SU-DHL-6 (cell line): ENCODE measurements around the gene MED12L.

Source experiments
- H2AFZ ChIP-seq: fragments of 200-600 bp; sonication (generic); 2 replicates; pipeline ENCODE4 v1.6.1; 2014; ENCODE audit warnings: low read depth, mild to moderate bottlenecking, moderate library complexity, mixed read lengths, antibody characterized with exemption, low read length; ENCODE audit not compliant: severe bottlenecking
- H3F3A ChIP-seq: fragments of 200-600 bp; shearing (Covaris generic); 2 replicates; pipeline ENCODE4 v1.6.0; 2016; ENCODE audit warnings: antibody characterized with exemption, mild to moderate bottlenecking; ENCODE audit not compliant: insufficient read depth
- H3K27ac ChIP-seq: fragments of 200-600 bp; sonication (generic); 2 replicates; pipeline ENCODE4 v1.5.1; 2016; ENCODE audit warnings: low read depth, mild to moderate bottlenecking, low read length, moderate library complexity, mixed read lengths
- H3K27me3 ChIP-seq: fragments of 200-600 bp; sonication (generic), shearing (Covaris generic); 2 replicates; pipeline ENCODE4 v1.6.0; 2014; ENCODE audit warnings: mild to moderate bottlenecking, low read length
- H3K36me3 ChIP-seq: fragments of 200-600 bp; sonication (generic); 2 replicates; pipeline ENCODE4 v1.6.1; 2014; ENCODE audit warnings: mild to moderate bottlenecking, low read length, mixed read lengths
- H3K4me2 ChIP-seq: fragments of 300-600, 200-600 bp; shearing (Covaris generic), sonication (generic); 2 replicates; pipeline ENCODE4 v1.6.0; 2014; ENCODE audit warnings: low read length, low read depth, mild to moderate bottlenecking; ENCODE audit not compliant: poor library complexity, severe bottlenecking
- H3K4me3 ChIP-seq: fragments of 200-600 bp; sonication (generic); 2 replicates; pipeline ENCODE4 v1.5.1; 2014; ENCODE audit warnings: antibody characterized with exemption, low read length, mild to moderate bottlenecking, mixed read lengths; ENCODE audit not compliant: insufficient read depth, poor library complexity, severe bottlenecking
- H3K79me2 ChIP-seq: fragments of 200-600 bp; sonication (generic); 2 replicates; pipeline ENCODE4 v1.6.1; 2014; ENCODE audit warnings: mild to moderate bottlenecking, low read length, moderate library complexity; ENCODE audit not compliant: insufficient read depth
- H3K9ac ChIP-seq: fragments of 200-600 bp; sonication (generic); 2 replicates; pipeline ENCODE4 v1.7.0; 2014; ENCODE audit warnings: mild to moderate bottlenecking, low read length
- H3K9me2 ChIP-seq: fragments of 200-600 bp; sonication (generic); replicated peaks from 2 replicates; pipeline ENCODE4 v1.6.1; 2014; ENCODE audit warnings: low read length; ENCODE audit not compliant: insufficient read depth
- H3K9me3 ChIP-seq: fragments of 200-600 bp; sonication (generic); 2 replicates; pipeline ENCODE4 v1.6.1; 2014; ENCODE audit warnings: low read length, mixed read lengths; ENCODE audit not compliant: insufficient read depth
- H4K20me1 ChIP-seq: fragments of 200-600 bp; sonication (generic); 2 replicates; pipeline ENCODE4 v1.6.1; 2014; ENCODE audit warnings: low read depth, mild to moderate bottlenecking, antibody characterized with exemption, low read length, moderate library complexity, mixed read lengths
- EZH2phosphoT487 ChIP-seq: fragments of 200-600 bp; sonication (generic), shearing (Covaris generic); conservative IDR thresholded peaks from 2 replicates; pipeline ENCODE4 v1.6.1; 2018; ENCODE audit warnings: mild to moderate bottlenecking, antibody characterized with exemption, low read length, moderate library complexity, mixed read lengths
- TF ChIP-seq, protein P1 (sequence below): fragments of 200-600 bp; sonication (generic); IDR thresholded peaks from one replicate; pipeline ENCODE4 v1.5.1; 2017; ENCODE audit warnings: antibody characterized with exemption, mild to moderate bottlenecking, low read length, moderate library complexity; ENCODE audit not compliant: insufficient read depth, poor library complexity, severe bottlenecking

MED12L gene

DNA sequence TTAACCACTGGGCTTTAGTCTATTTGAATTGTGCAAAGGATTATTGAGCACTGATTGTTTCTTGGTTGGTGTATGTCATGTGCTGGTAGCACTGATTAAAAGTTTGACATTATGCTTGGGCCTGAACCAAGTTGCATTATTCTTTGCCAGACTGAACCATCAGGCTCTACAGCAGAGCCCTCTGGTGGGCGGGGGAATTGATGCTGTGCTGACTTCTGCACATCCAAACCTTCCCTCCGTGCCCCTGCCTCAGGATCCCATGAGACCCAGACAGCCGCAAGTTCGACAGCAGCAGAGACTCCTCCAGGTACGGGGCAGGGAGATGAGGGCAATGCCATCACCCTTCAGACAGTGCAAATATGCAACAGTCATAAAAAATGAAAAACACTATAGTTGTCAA is 327.5 kb downstream of the MED12L start:
- no peaks in the 10 kb centered on the region for H3K79me2 ChIP-seq
- no peaks in the 10 kb centered on the region for H4K20me1 ChIP-seq
- no peaks in the 10 kb centered on the region for H3K27me3 ChIP-seq
- H3K36me3 ChIP-seq, result peaks cover 11% of the 10 kb centered on the region
- no peaks in the 10 kb centered on the region for H3K9me2 ChIP-seq
- no peak overlapping the region for H3K4me3 ChIP-seq
- H3K9ac ChIP-seq, result no peak overlapping the region
- H3K4me2 ChIP-seq, result peak overlapping the region; percentile 44
- peak overlapping the region; percentile 90 for H3K27ac ChIP-seq
- H2AFZ ChIP-seq, result no peak overlapping the region
- H3F3A ChIP-seq, result peaks cover 23% of the 10 kb centered on the region; the same call in 1 of the 2 replicates
- TF ChIP-seq, protein P1, sequence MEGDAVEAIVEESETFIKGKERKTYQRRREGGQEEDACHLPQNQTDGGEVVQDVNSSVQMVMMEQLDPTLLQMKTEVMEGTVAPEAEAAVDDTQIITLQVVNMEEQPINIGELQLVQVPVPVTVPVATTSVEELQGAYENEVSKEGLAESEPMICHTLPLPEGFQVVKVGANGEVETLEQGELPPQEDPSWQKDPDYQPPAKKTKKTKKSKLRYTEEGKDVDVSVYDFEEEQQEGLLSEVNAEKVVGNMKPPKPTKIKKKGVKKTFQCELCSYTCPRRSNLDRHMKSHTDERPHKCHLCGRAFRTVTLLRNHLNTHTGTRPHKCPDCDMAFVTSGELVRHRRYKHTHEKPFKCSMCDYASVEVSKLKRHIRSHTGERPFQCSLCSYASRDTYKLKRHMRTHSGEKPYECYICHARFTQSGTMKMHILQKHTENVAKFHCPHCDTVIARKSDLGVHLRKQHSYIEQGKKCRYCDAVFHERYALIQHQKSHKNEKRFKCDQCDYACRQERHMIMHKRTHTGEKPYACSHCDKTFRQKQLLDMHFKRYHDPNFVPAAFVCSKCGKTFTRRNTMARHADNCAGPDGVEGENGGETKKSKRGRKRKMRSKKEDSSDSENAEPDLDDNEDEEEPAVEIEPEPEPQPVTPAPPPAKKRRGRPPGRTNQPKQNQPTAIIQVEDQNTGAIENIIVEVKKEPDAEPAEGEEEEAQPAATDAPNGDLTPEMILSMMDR, result no peak
- TF ChIP-seq EZH2phosphoT487, result no peak
- no peaks in the 10 kb centered on the region for H3K9me3 ChIP-seq

GRCh38 chr3:151415289-151415688 is 329.8 kb downstream of the MED12L start:
- Histone ChIP-seq H3K36me3 (peaks cover 16% of the 10 kb centered on the region), H2AFZ (no peak overlapping the region), H3F3A (peaks cover 18% of the 10 kb centered on the region; the same call in 1 of the 2 replicates), H3K4me2 (no peak overlapping the region), H3K4me3 (no peak overlapping the region), H3K79me2 (no peaks in the 10 kb centered on the region), H3K9me2 (no peaks in the 10 kb centered on the region), H3K9ac (no peak overlapping the region), H3K9me3 (no peaks in the 10 kb centered on the region), H3K27ac (no peak overlapping the region), H4K20me1 (no peaks in the 10 kb centered on the region), H3K27me3 (no peaks in the 10 kb centered on the region)
- TF ChIP-seq, protein P1, result no peak
- no peak for TF ChIP-seq EZH2phosphoT487

DNA sequence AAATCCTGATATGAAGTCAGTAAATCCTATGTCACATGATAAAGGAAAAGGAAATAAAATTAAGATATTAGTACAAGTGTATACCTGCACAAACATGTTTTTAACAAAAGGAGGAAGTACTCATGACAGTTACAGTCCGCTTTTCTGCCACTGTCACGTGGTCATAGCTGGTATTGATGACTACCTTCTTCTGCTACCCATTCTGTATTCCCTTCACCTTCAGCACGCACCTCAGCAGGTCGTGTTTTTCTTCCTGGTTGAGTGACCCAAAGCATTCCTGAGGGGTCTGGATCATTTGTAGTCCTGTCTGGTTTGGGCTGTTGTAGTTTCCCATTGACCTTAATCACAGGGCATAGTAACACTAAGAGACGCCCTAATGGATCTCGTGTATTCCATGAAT is 334.3 kb downstream of the MED12L start:
- Histone ChIP-seq H3K9ac (no peak overlapping the region), H2AFZ (no peak overlapping the region), H3K27ac (no peak overlapping the region), H3K36me3 (peaks cover 14% of the 10 kb centered on the region; the same call in 1 of the 2 replicates), H3F3A (no peaks in the 10 kb centered on the region), H3K27me3 (no peaks in the 10 kb centered on the region), H3K79me2 (no peaks in the 10 kb centered on the region), H3K9me3 (no peaks in the 10 kb centered on the region), H3K4me3 (no peak overlapping the region), H4K20me1 (no peaks in the 10 kb centered on the region), H3K4me2 (no peak overlapping the region), H3K9me2 (no peaks in the 10 kb centered on the region)
- no peak for TF ChIP-seq EZH2phosphoT487
- TF ChIP-seq, protein P1, result no peak

DNA sequence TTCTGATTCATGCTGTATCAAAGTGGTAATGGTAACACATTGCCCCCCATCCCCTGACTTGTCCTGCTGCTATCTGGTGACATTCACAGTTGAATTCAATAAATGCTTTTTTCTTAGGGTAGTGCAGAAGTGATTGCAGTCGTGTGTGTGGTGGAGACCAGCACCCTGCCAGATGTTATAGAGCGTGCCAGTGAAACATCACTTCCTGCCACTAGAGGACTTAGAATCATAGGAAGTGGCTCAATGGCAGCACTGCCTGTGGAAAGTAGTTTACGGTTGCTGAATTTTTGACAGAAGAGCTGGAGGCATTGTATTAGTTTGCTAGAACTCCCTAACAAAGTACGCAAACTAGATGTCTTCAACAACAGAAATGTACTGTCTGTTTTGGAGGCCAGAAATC is 336.5 kb downstream of the MED12L start:
- Histone ChIP-seq H3F3A (no peaks in the 10 kb centered on the region), H4K20me1 (no peaks in the 10 kb centered on the region), H3K9ac (no peak overlapping the region), H3K4me2 (no peak overlapping the region), H3K27me3 (no peaks in the 10 kb centered on the region), H3K9me2 (no peaks in the 10 kb centered on the region), H2AFZ (no peak overlapping the region), H3K79me2 (no peaks in the 10 kb centered on the region), H3K36me3 (0 out of 2 replicates have a peak, but pooled peaks cover 6% of the 10 kb centered on the region), H3K9me3 (no peaks in the 10 kb centered on the region), H3K4me3 (no peak overlapping the region), H3K27ac (no peak overlapping the region)
- TF ChIP-seq, protein P1, result no peak
- no peak for TF ChIP-seq EZH2phosphoT487
